GM12864 (cell line): ENCODE results near the gene MRTO4.
"Not testable (repeated sequence)": the region's sequence is repeated elsewhere in the genome, so short reads cannot be mapped to it uniquely, and the experiment has no call there.

ENCODE experiments used
- DNase-seq: peaks from one replicate; pipeline ENCODE4 v3.0.0-alpha.2; 2011; ENCODE audit warnings: low read depth
- H3K4me3 ChIP-seq: 2 replicates; pipeline ENCODE4 v1.5.1; 2011; ENCODE audit warnings: mild to moderate bottlenecking, low read depth, low read length, control low read depth
- TF ChIP-seq, protein P1 (sequence below): IDR thresholded peaks from 2 replicates; pipeline ENCODE4 v1.5.1; 2011; ENCODE audit warnings: low read depth, mild to moderate bottlenecking, moderate library complexity, low read length, control low read depth, inconsistent platforms; ENCODE audit errors: missing control alignments

Gene MRTO4

DNA sequence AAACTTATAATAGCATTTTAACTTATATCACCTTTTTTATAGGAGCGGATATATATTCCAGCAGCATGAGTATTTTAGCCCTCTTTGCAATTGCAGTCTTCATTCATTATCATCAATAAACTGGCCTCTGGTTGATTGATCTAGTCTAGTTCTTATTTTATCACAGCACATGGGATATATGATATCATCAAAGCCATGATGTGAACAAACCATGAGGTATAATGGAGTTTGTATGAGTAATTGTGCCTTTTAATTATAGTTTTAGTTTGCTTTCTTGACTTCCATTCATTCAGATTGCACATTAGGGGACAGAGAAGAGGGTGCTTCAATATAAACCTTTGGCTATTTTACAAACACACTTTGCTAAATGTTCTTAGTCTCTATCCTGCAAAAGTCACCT lies 38.0 kb upstream of the MRTO4 start:
- H3K4me3 ChIP-seq: no peak overlapping the region
- no peak for DNase-seq
- TF ChIP-seq, protein P1, sequence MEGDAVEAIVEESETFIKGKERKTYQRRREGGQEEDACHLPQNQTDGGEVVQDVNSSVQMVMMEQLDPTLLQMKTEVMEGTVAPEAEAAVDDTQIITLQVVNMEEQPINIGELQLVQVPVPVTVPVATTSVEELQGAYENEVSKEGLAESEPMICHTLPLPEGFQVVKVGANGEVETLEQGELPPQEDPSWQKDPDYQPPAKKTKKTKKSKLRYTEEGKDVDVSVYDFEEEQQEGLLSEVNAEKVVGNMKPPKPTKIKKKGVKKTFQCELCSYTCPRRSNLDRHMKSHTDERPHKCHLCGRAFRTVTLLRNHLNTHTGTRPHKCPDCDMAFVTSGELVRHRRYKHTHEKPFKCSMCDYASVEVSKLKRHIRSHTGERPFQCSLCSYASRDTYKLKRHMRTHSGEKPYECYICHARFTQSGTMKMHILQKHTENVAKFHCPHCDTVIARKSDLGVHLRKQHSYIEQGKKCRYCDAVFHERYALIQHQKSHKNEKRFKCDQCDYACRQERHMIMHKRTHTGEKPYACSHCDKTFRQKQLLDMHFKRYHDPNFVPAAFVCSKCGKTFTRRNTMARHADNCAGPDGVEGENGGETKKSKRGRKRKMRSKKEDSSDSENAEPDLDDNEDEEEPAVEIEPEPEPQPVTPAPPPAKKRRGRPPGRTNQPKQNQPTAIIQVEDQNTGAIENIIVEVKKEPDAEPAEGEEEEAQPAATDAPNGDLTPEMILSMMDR: no peak

DNA sequence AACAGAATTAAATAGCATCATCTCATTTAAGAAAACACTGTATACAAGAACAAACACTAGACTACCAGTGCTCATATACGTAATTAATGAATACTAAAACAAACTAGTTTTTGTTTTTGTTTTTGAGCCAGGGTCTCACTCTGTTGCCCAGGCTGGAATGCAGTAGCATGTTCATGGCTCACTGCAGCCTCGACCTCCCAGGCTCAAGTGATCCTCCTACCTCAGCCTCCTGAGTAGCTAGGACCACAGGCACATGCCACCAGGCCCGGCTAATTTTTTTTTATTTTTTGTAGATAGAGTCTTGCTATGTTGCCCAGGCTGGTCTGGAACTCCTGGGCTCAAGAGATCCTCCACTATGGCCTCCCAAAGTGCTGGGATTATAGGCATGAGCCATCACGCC lies 35.0 kb upstream of the MRTO4 start:
- H3K4me3 ChIP-seq, DNase-seq: not testable (repeated sequence)

DNA sequence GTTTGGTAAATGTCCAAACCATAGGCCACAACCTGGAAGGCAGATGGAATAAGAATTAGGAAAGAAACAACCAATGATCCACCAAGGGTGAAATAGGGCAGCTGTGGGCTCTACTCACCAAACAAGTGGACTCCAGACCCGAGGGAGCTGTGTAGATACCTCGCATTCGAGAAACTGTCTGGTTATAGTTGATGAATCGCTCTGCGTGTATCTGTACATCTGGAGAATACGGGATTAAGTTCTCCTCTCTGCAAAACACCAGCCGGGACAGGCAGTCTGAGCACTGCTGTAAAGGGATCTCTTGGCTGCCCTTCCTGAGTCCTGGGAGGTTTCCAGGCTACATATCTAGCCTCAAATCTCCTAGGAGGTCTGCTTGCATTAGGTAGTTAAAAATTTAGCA lies 32.2 kb upstream of the MRTO4 start:
- DNase-seq: no peak
- TF ChIP-seq, protein P1: no peak
- H3K4me3 ChIP-seq: no peak overlapping the region

DNA sequence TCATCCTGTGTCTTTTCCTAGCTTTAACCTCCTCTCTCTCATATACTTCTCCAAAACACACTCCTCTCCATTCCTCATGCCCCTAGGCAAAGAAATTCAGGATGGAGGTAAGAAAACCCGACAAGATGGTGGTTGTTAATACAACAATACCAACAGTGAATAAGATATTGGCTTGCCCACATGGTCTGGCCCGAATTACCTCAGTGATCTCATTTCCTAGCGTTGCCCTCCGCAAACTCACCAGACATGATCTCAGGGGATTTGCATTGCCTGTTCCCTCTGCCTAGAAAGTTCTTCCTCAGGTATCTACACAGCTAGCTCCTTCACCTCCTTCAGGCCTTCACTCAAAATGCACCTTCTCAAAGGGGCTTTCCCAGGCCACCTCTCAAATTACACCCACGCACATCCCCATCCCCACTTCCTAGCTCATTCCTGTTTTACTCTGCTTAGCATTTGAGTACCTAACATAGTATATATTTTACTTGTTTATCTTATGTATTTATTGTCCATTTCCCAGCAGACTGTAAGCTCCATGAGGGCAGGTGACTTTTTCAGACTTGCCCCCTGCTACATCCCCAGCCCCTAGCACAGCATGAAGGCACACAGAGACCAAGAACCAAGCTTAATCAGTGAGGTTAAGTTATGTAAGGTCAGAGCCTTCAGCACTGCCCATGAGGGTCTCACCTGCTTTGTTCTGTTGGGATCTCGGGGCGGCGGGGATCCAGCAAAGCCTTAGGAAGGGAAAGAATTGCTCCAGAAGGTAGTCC lies 31.3 kb upstream of the MRTO4 start:
- no peak overlapping the region for H3K4me3 ChIP-seq
- DNase-seq: no peak

DNA sequence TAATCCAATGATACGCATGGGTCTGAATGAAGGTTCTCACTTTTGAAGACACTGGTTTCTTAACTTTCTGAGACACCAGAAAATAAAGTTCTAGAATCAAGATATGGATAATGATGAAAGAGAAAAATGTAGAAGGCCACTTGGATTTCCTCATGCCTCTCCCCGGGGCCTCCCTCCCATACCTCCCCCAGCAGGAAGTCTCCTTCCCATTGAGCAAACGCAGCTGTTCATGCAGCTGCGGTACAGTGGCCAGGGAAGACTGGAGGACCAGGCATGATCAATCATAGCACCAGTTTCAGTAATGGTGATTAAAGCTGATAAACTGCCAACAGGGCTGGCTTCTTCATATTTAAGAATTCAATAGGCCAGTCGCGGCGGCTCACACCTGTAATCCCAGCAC lies 30.6 kb upstream of the MRTO4 start:
- no peak overlapping the region for H3K4me3 ChIP-seq
- no peak for DNase-seq
- TF ChIP-seq, protein P1: no peak

More for the DNA sequence above, 31.3 kb upstream of the MRTO4 start:
- TF ChIP-seq, protein P1: no peak

DNA sequence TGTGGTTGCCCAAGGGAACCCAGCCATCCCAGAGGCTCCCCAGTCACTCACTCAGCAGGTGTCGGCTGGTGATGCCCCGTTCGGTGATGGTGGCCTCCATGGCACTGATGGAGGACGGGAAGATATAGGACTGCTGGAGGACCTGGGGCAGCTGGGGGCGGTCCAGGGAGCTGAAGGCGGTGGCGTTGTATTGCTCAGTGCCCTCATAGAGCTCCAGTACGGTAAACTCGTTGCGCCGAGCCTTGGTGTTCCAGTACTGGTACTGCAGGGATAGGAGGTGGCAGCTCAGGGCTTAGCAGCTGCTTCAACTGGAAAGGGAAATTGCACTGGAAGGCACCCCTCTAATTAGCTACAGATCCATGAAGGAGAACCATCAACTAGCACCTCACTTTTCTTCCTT lies 29.0 kb upstream of the MRTO4 start:
- H3K4me3 ChIP-seq: no peak overlapping the region
- TF ChIP-seq, protein P1: no peak
- no peak for DNase-seq

DNA sequence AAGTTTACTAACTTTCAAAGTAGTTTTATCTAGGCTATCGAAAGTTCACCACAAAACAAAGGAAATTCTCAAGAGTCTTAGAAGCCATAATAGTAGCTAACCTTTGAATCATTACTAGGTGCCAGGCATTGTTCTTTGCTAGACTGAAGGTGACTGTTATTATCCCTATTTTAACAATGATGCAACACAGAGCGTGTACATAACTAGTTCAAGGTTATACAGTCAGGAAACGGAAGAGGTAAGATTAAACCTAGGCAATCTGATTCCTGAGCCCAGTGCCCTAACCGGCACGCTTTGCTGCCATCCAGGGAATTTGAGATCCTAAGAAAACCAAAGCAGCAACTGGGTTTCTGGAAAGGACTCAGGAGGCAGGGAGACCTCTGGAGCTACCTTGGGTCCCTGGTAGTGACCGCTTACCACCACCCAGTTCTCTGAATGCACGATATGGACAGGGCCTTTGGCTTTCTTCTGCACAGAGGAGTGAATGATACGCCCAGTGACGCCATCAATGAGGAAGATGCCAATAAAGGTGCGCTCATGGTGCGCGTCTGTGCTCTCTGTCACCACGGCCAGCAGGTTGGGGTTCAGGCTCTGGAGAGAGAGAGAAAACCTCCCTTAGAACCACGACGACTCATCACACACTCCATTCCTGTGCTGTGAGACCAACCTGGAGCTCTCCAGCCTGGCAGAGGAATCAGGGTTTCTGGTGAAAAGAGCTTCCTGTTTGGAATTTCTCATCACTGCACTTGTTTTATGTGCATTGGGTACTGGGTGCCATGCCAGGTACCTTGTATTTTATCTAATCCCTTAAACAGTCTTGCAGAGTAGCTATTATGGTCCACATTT lies 28.4 kb upstream of the MRTO4 start:
- DNase-seq: no peak
- H3K4me3 ChIP-seq: no peak overlapping the region
- TF ChIP-seq, protein P1: no peak
